Neural cell (in vitro differentiated cells): ENCODE results near the gene GALT. TPM values are rescaled to one million over a fixed set of nuclear protein-coding genes. Genes with fewer than 3 reads are reported as not detected.

ENCODE experiments used
- H2AFZ ChIP-seq: fragments of 200-600, 300-800 bp; sonication (generic), shearing (Covaris generic); 2 replicates; pipeline ENCODE4 v1.6.0; 2014; ENCODE audit warnings: low read depth, mild to moderate bottlenecking, antibody characterized with exemption, low read length, moderate library complexity
- H3F3A ChIP-seq: fragments of 200-600 bp; shearing (Covaris generic); 2 replicates; pipeline ENCODE4 v1.6.1; 2016; ENCODE audit warnings: mild to moderate bottlenecking, moderate library complexity, mixed read lengths, antibody characterized with exemption, low read length; ENCODE audit not compliant: insufficient read depth, poor library complexity, severe bottlenecking
- H3K27ac ChIP-seq: fragments of 200-600, 300-800 bp; sonication (generic), shearing (Covaris generic); 2 replicates; pipeline ENCODE4 v1.5.1; 2014; ENCODE audit warnings: mild to moderate bottlenecking, low read length, moderate library complexity
- H3K27me3 ChIP-seq: fragments of 300-800, 200-600 bp; sonication (generic), shearing (Covaris generic); 2 replicates; pipeline ENCODE4 v1.6.0; 2014; ENCODE audit warnings: mild to moderate bottlenecking, low read depth, low read length, moderate library complexity; ENCODE audit not compliant: insufficient read depth
- H3K36me3 ChIP-seq: fragments of 300-800, 200-600 bp; sonication (generic), shearing (Covaris generic); 2 replicates; pipeline ENCODE4 v1.5.1; 2014; ENCODE audit warnings: mild to moderate bottlenecking, antibody characterized with exemption, low read length, moderate library complexity; ENCODE audit not compliant: insufficient read depth
- H3K4me2 ChIP-seq: fragments of 300-800, 200-600 bp; sonication (generic), shearing (Covaris generic); 2 replicates; pipeline ENCODE4 v1.6.0; 2014; ENCODE audit warnings: mild to moderate bottlenecking, low read length
- H3K4me3 ChIP-seq: fragments of 300-800, 200-600 bp; sonication (generic), shearing (Covaris generic); 2 replicates; pipeline ENCODE4 v1.5.1; 2014; ENCODE audit warnings: mild to moderate bottlenecking, low read length, moderate library complexity
- H3K79me2 ChIP-seq: fragments of 200-600 bp; shearing (Covaris generic); replicated peaks from 2 replicates; pipeline ENCODE4 v1.6.0; 2014; ENCODE audit warnings: mild to moderate bottlenecking, low read length, moderate library complexity; ENCODE audit not compliant: insufficient read depth
- H3K9ac ChIP-seq: fragments of 300-800, 200-600 bp; sonication (generic), shearing (Covaris generic); 2 replicates; pipeline ENCODE4 v1.6.1; 2016; ENCODE audit warnings: mild to moderate bottlenecking, low read length, mixed read lengths
- H3K9me2 ChIP-seq: fragments of 200-600 bp; shearing (Covaris generic); 2 replicates; pipeline ENCODE4 v1.6.1; 2016; ENCODE audit warnings: mild to moderate bottlenecking, low read length, mixed read lengths; ENCODE audit not compliant: insufficient read depth
- H3K9me3 ChIP-seq: fragments of 200-600, 300-800 bp; sonication (generic), shearing (Covaris generic); 2 replicates; pipeline ENCODE4 v1.6.1; 2016; ENCODE audit warnings: mild to moderate bottlenecking, mixed run types, low read length, moderate library complexity, mixed read lengths
- H4K20me1 ChIP-seq: fragments of 200-600 bp; shearing (Covaris generic); 2 replicates; pipeline ENCODE4 v1.6.1; 2016; ENCODE audit warnings: mild to moderate bottlenecking, mixed run types; ENCODE audit not compliant: insufficient read depth
- CTCF ChIP-seq: fragments of 450-650 bp; IDR thresholded peaks from 2 replicates; pipeline ENCODE4 v1.5.1; 2014; ENCODE audit warnings: antibody characterized with exemption, mild to moderate bottlenecking, moderate library complexity; ENCODE audit not compliant: poor library complexity, severe bottlenecking
- EP300 ChIP-seq: fragments of 450-650 bp; conservative IDR thresholded peaks from 2 replicates; pipeline ENCODE4 v1.6.1; 2014; ENCODE audit warnings: antibody characterized with exemption, mild to moderate bottlenecking, moderate library complexity; ENCODE audit not compliant: poor library complexity, severe bottlenecking
- EZH2 ChIP-seq: fragments of 200-600, 300-800 bp; shearing (Covaris generic), sonication (generic); IDR thresholded peaks from 2 replicates; pipeline ENCODE4 v1.6.1; 2014; ENCODE audit warnings: antibody characterized with exemption, low read length, borderline replicate concordance, mild to moderate bottlenecking; ENCODE audit not compliant: insufficient read depth, poor library complexity, severe bottlenecking
- MXI1 ChIP-seq: fragments of 450-650 bp; conservative IDR thresholded peaks from 2 replicates; pipeline ENCODE4 v1.6.1; 2014; ENCODE audit warnings: antibody characterized with exemption, mild to moderate bottlenecking; ENCODE audit not compliant: poor library complexity, severe bottlenecking
- POLR2AphosphoS5 ChIP-seq: IDR thresholded peaks from 2 replicates; pipeline ENCODE4 v1.6.1; 2012
- RAD21 ChIP-seq: fragments of 450-650 bp; conservative IDR thresholded peaks from 2 replicates; pipeline ENCODE4 v1.6.1; 2014; ENCODE audit warnings: antibody characterized with exemption, mild to moderate bottlenecking, moderate library complexity
- REST ChIP-seq: IDR thresholded peaks from 2 replicates; pipeline ENCODE4 v1.6.1; 2012; ENCODE audit warnings: borderline replicate concordance
- SMC3 ChIP-seq: fragments of 450-650 bp; conservative IDR thresholded peaks from 2 replicates; pipeline ENCODE4 v1.6.1; 2014; ENCODE audit warnings: antibody characterized with exemption, mild to moderate bottlenecking, moderate library complexity; ENCODE audit not compliant: poor library complexity
- TAF1 ChIP-seq: IDR thresholded peaks from 2 replicates; pipeline ENCODE4 v1.6.1; 2012; ENCODE audit warnings: low read depth
- polyA plus RNA-seq: library from polyadenylated mRNA; depleted of rRNA; stranded (reverse); fragments of >200 nt; gene quantifications from 2 replicates; pipeline ENCODE4 v1.2.3, GENCODE V29; 2014

GALT gene
- polyA plus RNA-seq, 1 donor from 2014 or later, result 116 TPM

- TF ChIP-seq TAF1 (no peak), REST (no peak), RAD21 (no peak), EP300 (no peak), POLR2AphosphoS5 (no peak), EZH2 (no peak), CTCF (no peak), MXI1 (no peak), SMC3 (no peak)
- Histone ChIP-seq H3K27ac (no peak overlapping the region), H4K20me1 (no peaks in the 10 kb centered on the region), H3K9me3 (no peaks in the 10 kb centered on the region), H3K79me2 (no peaks in the 10 kb centered on the region), H3K9me2 (no peaks in the 10 kb centered on the region), H3K9ac (no peak overlapping the region), H3F3A (no peaks in the 10 kb centered on the region), H3K4me3 (no peak overlapping the region), H3K36me3 (no peaks in the 10 kb centered on the region), H2AFZ (no peak overlapping the region), H3K4me2 (no peak overlapping the region), H3K27me3 (no peaks in the 10 kb centered on the region)
Measured at GRCh38 chr9:34684145-34684544, 37.7 kb downstream of the GALT start.

GRCh38 chr9:34684816-34685215, 38.3 kb downstream of the GALT start:
- Histone ChIP-seq H3K9me3 (no peaks in the 10 kb centered on the region), H3K4me3 (no peak overlapping the region), H3K9me2 (no peaks in the 10 kb centered on the region), H3K4me2 (no peak overlapping the region), H3K79me2 (no peaks in the 10 kb centered on the region), H3K36me3 (no peaks in the 10 kb centered on the region), H3F3A (no peaks in the 10 kb centered on the region), H3K9ac (no peak overlapping the region), H2AFZ (no peak overlapping the region), H3K27ac (no peak overlapping the region), H4K20me1 (no peaks in the 10 kb centered on the region), H3K27me3 (no peaks in the 10 kb centered on the region)
- TF ChIP-seq EP300, result no peak
- no peak for TF ChIP-seq SMC3
- no peak for TF ChIP-seq TAF1
- no peak for TF ChIP-seq EZH2
- TF ChIP-seq POLR2AphosphoS5, result no peak
- no peak for TF ChIP-seq REST
- no peak for TF ChIP-seq MXI1
- no peak for TF ChIP-seq CTCF
- no peak for TF ChIP-seq RAD21
